LNCAP (cell line): Measurements from ENCODE around the gene MYRIP.

Experiments used
- TF ChIP-seq, protein P1 (sequence below): fragments of 450-650 bp; IDR thresholded peaks from 2 replicates; pipeline ENCODE4 v1.5.1; 2017; ENCODE audit warnings: mild to moderate bottlenecking

The MYRIP gene

DNA sequence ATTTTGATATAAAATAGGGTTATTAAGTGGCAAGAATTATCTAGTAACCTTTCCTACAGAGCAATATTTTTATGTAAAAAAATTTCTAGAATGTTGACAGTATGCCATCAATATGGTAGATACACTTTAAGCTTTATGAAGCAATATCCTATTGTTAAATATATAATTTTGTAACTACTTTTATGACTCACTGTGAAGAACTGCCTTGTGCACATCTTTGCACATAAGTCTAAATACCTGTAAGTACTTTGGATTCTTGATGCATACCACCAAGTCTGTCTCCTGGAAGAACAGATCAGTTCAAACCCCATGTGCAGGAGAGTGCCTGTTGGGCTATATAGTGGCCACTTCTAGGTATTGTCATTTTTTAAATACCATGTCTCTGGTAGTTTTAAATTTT lies 294.4 kb downstream of the MYRIP start:
- TF ChIP-seq, protein P1, sequence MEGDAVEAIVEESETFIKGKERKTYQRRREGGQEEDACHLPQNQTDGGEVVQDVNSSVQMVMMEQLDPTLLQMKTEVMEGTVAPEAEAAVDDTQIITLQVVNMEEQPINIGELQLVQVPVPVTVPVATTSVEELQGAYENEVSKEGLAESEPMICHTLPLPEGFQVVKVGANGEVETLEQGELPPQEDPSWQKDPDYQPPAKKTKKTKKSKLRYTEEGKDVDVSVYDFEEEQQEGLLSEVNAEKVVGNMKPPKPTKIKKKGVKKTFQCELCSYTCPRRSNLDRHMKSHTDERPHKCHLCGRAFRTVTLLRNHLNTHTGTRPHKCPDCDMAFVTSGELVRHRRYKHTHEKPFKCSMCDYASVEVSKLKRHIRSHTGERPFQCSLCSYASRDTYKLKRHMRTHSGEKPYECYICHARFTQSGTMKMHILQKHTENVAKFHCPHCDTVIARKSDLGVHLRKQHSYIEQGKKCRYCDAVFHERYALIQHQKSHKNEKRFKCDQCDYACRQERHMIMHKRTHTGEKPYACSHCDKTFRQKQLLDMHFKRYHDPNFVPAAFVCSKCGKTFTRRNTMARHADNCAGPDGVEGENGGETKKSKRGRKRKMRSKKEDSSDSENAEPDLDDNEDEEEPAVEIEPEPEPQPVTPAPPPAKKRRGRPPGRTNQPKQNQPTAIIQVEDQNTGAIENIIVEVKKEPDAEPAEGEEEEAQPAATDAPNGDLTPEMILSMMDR = no peak

DNA sequence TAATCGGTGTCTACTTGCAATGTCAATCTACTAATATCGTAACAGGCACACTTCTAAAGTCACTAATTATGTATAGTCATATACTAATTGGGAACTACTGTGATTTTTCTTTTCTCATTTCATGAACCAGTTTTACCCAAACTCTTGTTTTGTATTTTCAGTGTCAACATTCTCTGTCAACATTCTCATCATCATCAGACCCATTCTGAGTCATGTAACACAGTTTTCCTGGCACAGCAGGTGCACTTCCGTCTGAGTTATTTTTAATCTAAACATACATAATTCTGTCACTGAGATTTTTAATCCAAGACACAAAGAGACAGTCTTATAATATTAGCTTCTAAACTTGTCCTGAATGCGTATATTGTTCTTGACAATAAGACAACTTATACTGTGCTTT lies 295.0 kb downstream of the MYRIP start:
- TF ChIP-seq, protein P1 = no peak

DNA sequence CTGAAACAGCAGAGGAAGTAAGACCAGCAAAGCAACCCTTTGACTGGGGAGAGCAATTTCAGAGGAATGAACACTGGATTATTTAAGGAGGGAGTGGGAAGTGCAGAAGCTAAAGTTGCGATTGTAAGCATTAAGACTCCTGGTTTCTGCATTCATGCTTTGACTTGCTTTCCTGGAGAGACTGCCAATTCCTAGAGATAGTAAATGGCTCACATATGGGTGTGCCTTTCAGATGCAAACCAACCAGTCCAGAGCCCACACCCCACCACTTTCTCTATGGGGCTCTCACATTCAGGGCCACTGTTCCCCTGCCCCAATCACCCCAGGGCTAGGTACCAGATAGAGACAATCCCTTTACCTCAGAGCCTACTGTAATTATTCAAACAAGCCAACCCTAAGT lies 299.2 kb downstream of the MYRIP start:
- TF ChIP-seq, protein P1 = no peak

DNA sequence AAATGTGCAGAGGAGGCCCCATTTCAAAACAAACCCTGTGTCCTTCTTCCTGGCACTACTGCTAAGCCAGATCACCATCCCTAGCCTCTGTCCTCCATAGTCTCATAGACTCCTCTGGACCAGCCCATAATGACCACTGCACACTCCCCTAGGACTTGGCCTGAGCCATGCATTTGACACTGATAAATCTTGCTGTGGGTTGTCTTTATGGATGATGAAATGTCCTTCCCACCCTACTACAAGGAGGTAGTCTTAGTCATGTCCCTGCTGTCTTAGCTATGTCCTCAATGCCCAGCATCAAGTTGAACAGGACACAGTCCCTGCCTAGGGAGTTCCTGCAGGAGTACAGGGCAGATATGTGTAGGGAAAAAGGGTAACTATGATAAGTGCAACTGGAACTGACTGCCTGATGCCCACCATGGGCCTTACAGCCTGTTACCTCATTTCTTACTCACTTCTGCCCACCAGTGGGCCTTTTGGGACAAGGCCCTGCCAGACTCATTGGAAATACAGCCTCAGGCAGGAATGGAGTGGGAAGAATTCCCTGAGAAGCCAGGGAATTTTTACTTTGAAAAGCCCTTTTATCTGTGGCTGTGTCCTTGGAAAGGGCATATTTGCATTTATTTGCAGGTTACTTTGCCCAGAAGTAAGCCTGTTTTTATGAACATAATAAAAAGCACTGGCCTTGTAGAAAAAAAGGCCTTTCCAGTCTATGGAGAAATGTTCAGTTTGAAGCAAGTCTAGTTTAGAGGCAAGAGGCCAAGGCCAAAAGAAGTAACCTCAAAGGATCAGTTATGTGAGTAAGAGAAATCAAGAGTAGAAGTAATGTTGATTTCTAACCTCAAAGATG lies 300.5 kb downstream of the MYRIP start:
- TF ChIP-seq, protein P1 = peak; percentile 35; the same call in 1 of the 2 replicates

DNA sequence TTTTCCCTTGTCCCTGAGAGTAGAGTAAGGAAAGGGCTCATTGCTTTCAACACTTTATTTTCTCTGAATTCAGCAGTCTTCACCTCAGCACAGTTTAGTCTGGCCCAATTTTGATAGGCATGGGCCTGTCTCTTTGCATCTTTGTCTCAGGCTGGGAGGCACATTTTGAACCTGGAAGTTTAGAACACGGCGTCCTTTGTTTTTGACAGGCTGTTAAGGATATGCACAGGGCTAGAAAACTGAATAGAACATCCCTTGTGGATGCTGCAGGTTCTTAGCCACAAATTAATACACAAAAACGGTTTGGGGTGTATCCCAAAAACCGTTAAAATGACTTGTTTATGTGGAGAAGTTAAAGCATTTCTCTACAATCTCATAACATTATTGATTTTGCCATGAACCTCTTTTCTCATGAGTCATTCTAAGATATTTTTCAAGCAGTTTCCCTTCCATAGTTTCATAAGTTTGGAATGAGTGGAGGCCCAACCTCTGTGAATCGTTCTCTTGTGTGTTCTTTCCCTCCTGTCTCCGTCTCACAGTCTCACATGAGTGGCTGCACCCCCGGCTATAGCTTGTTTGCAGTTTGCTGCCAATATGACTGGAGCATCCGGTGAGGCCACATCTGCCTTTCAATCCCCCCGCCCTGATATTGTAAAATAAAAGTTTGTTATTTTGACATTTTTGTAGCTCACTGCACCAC lies 307.2 kb downstream of the MYRIP start:
- TF ChIP-seq, protein P1 = no peak

DNA sequence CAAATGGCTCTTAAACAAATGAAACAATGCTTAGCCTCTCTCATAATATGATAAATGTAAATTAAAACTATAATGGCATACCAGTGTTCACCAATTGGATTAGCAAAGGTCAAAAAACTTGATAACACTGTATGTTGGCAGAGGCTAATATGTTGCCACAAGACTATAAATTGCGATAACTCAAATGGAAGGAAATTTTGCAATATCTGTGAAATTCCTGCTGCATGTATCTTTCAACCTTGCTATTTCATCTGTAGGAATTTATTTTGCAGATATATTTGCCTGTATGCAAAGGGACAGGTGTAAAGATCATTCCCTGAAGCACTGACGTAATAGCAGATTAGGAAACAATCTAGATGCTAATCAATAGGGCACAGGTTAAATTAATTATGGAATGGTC lies 308.7 kb downstream of the MYRIP start:
- TF ChIP-seq, protein P1 = no peak

DNA sequence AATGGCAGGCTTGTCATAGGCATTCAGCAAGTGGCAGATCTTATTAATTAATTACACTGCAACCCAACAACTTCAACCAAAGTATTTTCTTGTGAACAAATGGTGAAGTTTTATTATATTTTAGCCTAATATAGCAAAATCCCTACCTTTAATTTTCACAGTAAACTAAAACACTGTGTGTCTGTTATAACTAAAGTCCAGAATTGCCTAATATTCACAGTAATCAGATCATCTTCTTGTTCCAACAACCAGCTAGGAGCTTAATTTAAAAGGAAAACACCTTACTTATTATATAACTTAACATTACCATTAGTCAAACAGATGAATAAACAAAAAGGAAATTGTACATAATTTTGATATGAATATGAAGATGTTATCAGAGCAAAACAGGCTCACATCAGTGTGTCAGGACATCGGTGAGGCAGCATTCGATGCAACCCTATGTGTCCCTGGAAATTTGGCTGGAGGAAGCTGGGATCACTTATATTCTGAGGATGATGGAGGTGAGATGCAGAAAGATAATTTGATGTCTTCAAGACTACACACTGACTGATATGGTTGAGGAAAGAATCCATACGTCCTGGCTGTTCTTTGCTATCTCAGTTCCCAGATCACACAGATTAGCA lies 310.8 kb downstream of the MYRIP start:
- TF ChIP-seq, protein P1 = no peak
